Endothelial cell (in vitro differentiated cells): ENCODE measurements around the gene ZNF750. TPM values are rescaled to one million over a fixed set of nuclear protein-coding genes. Genes with fewer than 3 reads are reported as not detected.

ENCODE experiments used
- DNase-seq: peaks from one replicate; pipeline ENCODE4 v3.0.0; 2021; ENCODE audit warnings: low spot score
- H3K27ac Mint-ChIP-seq: one replicate; pipeline ENCODE4 v1.8.0; 2021; ENCODE audit warnings: mixed read lengths, inconsistent platforms; ENCODE audit not compliant: unreplicated experiment
- H3K27me3 Mint-ChIP-seq: one replicate; pipeline ENCODE4 v1.8.0; 2021; ENCODE audit warnings: mild to moderate bottlenecking, moderate library complexity, mixed read lengths, inconsistent platforms; ENCODE audit not compliant: unreplicated experiment
- H3K36me3 Mint-ChIP-seq: one replicate; pipeline ENCODE4 v1.8.0; 2021; ENCODE audit warnings: mild to moderate bottlenecking, low read depth, mixed read lengths, inconsistent platforms; ENCODE audit not compliant: unreplicated experiment
- H3K4me1 Mint-ChIP-seq: one replicate; pipeline ENCODE4 v1.8.0; 2021; ENCODE audit warnings: mild to moderate bottlenecking, mixed read lengths, inconsistent platforms; ENCODE audit not compliant: unreplicated experiment
- H3K4me3 Mint-ChIP-seq: one replicate; pipeline ENCODE4 v1.8.0; 2021; ENCODE audit warnings: mild to moderate bottlenecking, mixed read lengths, inconsistent platforms; ENCODE audit not compliant: unreplicated experiment
- H3K9me3 Mint-ChIP-seq: one replicate; pipeline ENCODE4 v1.8.0; 2021; ENCODE audit warnings: mixed read lengths, inconsistent platforms; ENCODE audit not compliant: unreplicated experiment
- CTCF ChIP-seq: fragments of 200-600 bp; sonication (generic); IDR thresholded peaks from one replicate; pipeline ENCODE4 v1.5.0; 2021; ENCODE audit warnings: antibody characterized with exemption; ENCODE audit not compliant: unreplicated experiment
- total RNA-seq: library from RNA; stranded (reverse); fragmentation: NEBNext Ultra II Directional; extraction: Animal tissue kit (Norgen Biotek cat#: 25700); gene quantifications from one replicate; pipeline ENCODE4 v1.2.1, GENCODE V29; 2021; ENCODE audit not compliant: unreplicated experiment

ZNF750 gene
- total RNA-seq, 1 donor from 2014 or later = 0.31 TPM

- Mint-ChIP-seq H3K36me3 (peaks cover 28% of the 10 kb centered on the region), H3K27ac (no peak overlapping the region), H3K9me3 (peaks cover 5% of the 10 kb centered on the region), H3K4me3 (no peak overlapping the region), H3K4me1 (peaks cover 2% of the 10 kb centered on the region), H3K27me3 (peaks cover 19% of the 10 kb centered on the region)
- TF ChIP-seq CTCF = no peak
- no peak for DNase-seq
Observed at GRCh38 chr17:82804442-82805191, 35.2 kb downstream of the ZNF750 start.

GRCh38 chr17:82803606-82804005 is 36.2 kb downstream of the ZNF750 start:
- TF ChIP-seq CTCF = no peak
- H3K9me3 Mint-ChIP-seq = peaks cover 5% of the 10 kb centered on the region
- DNase-seq = no peak
- H3K4me1 Mint-ChIP-seq = peaks cover 2% of the 10 kb centered on the region
- H3K4me3 Mint-ChIP-seq = no peak overlapping the region
- H3K27me3 Mint-ChIP-seq = peaks cover 19% of the 10 kb centered on the region
- H3K27ac Mint-ChIP-seq = no peak overlapping the region
- peaks cover 29% of the 10 kb centered on the region for H3K36me3 Mint-ChIP-seq

GRCh38 chr17:82803185-82803584 is 36.6 kb downstream of the ZNF750 start:
- peaks cover 29% of the 10 kb centered on the region for H3K36me3 Mint-ChIP-seq
- H3K9me3 Mint-ChIP-seq = peaks cover 5% of the 10 kb centered on the region
- DNase-seq = no peak
- peaks cover 2% of the 10 kb centered on the region for H3K4me1 Mint-ChIP-seq
- no peak overlapping the region for H3K4me3 Mint-ChIP-seq
- H3K27ac Mint-ChIP-seq = no peak overlapping the region
- peaks cover 19% of the 10 kb centered on the region for H3K27me3 Mint-ChIP-seq
- TF ChIP-seq CTCF = no peak

GRCh38 chr17:82802075-82802780 is 37.6 kb downstream of the ZNF750 start:
- Mint-ChIP-seq H3K27ac (no peak overlapping the region), H3K4me3 (no peak overlapping the region), H3K36me3 (peaks cover 29% of the 10 kb centered on the region), H3K4me1 (peaks cover 2% of the 10 kb centered on the region), H3K27me3 (peaks cover 18% of the 10 kb centered on the region), H3K9me3 (peaks cover 5% of the 10 kb centered on the region)
- no peak for DNase-seq
- TF ChIP-seq CTCF = no peak
